ENCODE results near the gene SYTL2. TPM values are rescaled to one million over a fixed set of nuclear protein-coding genes. Genes with fewer than 3 reads are reported as not detected.
"Not testable (repeated sequence)": the region's sequence is repeated elsewhere in the genome, so short reads cannot be mapped to it uniquely, and the experiment has no call there.

Gene SYTL2
- total RNA-seq, 1 experiment from 2014 or later = 132 TPM

- peak overlapping the region; percentile 51 for H3K27ac ChIP-seq (ENCODE audit: low read length)
- ATAC-seq = peak; percentile 82
Observed at GRCh38 chr11:85844439-85845123, 33.6 kb upstream of the SYTL2 start.

GRCh38 chr11:85843929-85844328 lies 33.0 kb upstream of the SYTL2 start:
- in situ Hi-C loops (cut with HindIII; ENCODE audit: low pct_unique_long_range_greater_than_20kb, low sequenced_read_pairs) (no loop called here), intact Hi-C loops (cut with micrococcal nuclease; ENCODE audit: unreplicated experiment) (no loop called here)
- H3K4me3 ChIP-seq (ENCODE audit: low read depth in 2 of 2, low read length in 2 of 2) = no peak overlapping the region
- DNase-seq (ENCODE audit: low read depth, low spot score) = no peak
- H3K27ac ChIP-seq (ENCODE audit: low read length) = peak overlapping the region; percentile 26
- H3K36me3 ChIP-seq (ENCODE audit: control insufficient read depth, insufficient read depth, low read length) = no peaks in the 10 kb centered on the region
- no TSS peak for BruUV-seq (replicated peaks)
- 0 out of 2 replicates have a peak, but pooled peaks cover 3% of the 10 kb centered on the region for H3K9me3 ChIP-seq (ENCODE audit: control insufficient read depth, insufficient read depth, low read depth, low read length)
- H3K27me3 ChIP-seq (ENCODE audit: control insufficient read depth, insufficient read depth, low read length) = no peaks in the 10 kb centered on the region
- TF ChIP-seq POLR2AphosphoS5 (IDR thresholded peaks at IDR 0.05; ENCODE audit: low read depth, low read length) (no peak), CTCF (IDR thresholded peaks at IDR 0.05) (no peak), TCF7L2 (IDR thresholded peaks at IDR 0.05; ENCODE audit: low read depth, low read length) (no peak), SIN3A (IDR thresholded peaks at IDR 0.05; ENCODE audit: borderline replicate concordance, insufficient read depth, low read depth, low read length) (no peak), REST (IDR thresholded peaks at IDR 0.05; ENCODE audit: insufficient read depth in 1 of 2, low read depth in 2 of 2, low read length in 1 of 2) (no peak)
- CTCF ChIA-PET = no interaction called here
- ATAC-seq = 0 out of 2 replicates have a peak, but pooled peaks have one; percentile 28
- POLR2A ChIA-PET = no interaction called here
- H3K4me1 ChIP-seq (ENCODE audit: control insufficient read depth, insufficient read depth, low read length) = peaks cover 9% of the 10 kb centered on the region

More at GRCh38 chr11:85844439-85845123, 33.6 kb upstream of the SYTL2 start:
- H3K4me1 ChIP-seq (ENCODE audit: control insufficient read depth, insufficient read depth, low read length) = peaks cover 9% of the 10 kb centered on the region
- H3K27me3 ChIP-seq (ENCODE audit: control insufficient read depth, insufficient read depth, low read length) = no peaks in the 10 kb centered on the region
- TF ChIP-seq POLR2AphosphoS5 (IDR thresholded peaks at IDR 0.05; ENCODE audit: low read depth, low read length) (no peak), TCF7L2 (IDR thresholded peaks at IDR 0.05; ENCODE audit: low read depth, low read length) (no peak), REST (IDR thresholded peaks at IDR 0.05; ENCODE audit: insufficient read depth in 1 of 2, low read depth in 2 of 2, low read length in 1 of 2) (no peak), CTCF (IDR thresholded peaks at IDR 0.05) (no peak), SIN3A (IDR thresholded peaks at IDR 0.05; ENCODE audit: borderline replicate concordance, insufficient read depth, low read depth, low read length) (no peak)
- in situ Hi-C loops (cut with HindIII; ENCODE audit: low pct_unique_long_range_greater_than_20kb, low sequenced_read_pairs) (no loop called here), intact Hi-C loops (cut with micrococcal nuclease; ENCODE audit: unreplicated experiment) (no loop called here)
- POLR2A ChIA-PET = no interaction called here
- no peaks in the 10 kb centered on the region for H3K36me3 ChIP-seq (ENCODE audit: control insufficient read depth, insufficient read depth, low read length)
- CTCF ChIA-PET = no interaction called here
- no peak overlapping the region for H3K4me3 ChIP-seq (ENCODE audit: low read depth in 2 of 2, low read length in 2 of 2)
- BruUV-seq (replicated peaks) = no TSS peak
- 0 out of 2 replicates have a peak, but pooled peaks cover 3% of the 10 kb centered on the region for H3K9me3 ChIP-seq (ENCODE audit: control insufficient read depth, insufficient read depth, low read depth, low read length)
- no peak for DNase-seq (ENCODE audit: low read depth, low spot score)

- H3K27ac ChIP-seq (ENCODE audit: low read length); H3K27me3 ChIP-seq (ENCODE audit: control insufficient read depth, insufficient read depth, low read length); H3K4me1 ChIP-seq (ENCODE audit: control insufficient read depth, insufficient read depth, low read length); H3K4me3 ChIP-seq (ENCODE audit: low read depth in 2 of 2, low read length in 2 of 2); DNase-seq (ENCODE audit: low read depth, low spot score); POLR2A ChIA-PET; in situ Hi-C loops (cut with HindIII; ENCODE audit: low pct_unique_long_range_greater_than_20kb, low sequenced_read_pairs); BruUV-seq (replicated peaks); H3K36me3 ChIP-seq (ENCODE audit: control insufficient read depth, insufficient read depth, low read length); CTCF ChIA-PET; ATAC-seq; H3K9me3 ChIP-seq (ENCODE audit: control insufficient read depth, insufficient read depth, low read depth, low read length); intact Hi-C loops (cut with micrococcal nuclease; ENCODE audit: unreplicated experiment): not testable (repeated sequence)
Observed at GRCh38 chr11:85840932-85841331, 30.0 kb upstream of the SYTL2 start.

Measured in Panc1 (cell line).